DND-41 (cell line): ENCODE data around the gene ANKRD6.

Experiments
- CTCF ChIP-seq: IDR thresholded peaks from 2 replicates; pipeline ENCODE4 v1.5.1; 2012; ENCODE audit warnings: borderline replicate concordance, low read length, moderate library complexity, mild to moderate bottlenecking; ENCODE audit not compliant: poor library complexity, severe bottlenecking; ENCODE audit errors: extremely low read depth
- EZH2 ChIP-seq: IDR thresholded peaks from 3 replicates; pipeline ENCODE4 v1.6.1; 2012; ENCODE audit warnings: borderline replicate concordance, low read depth, mild to moderate bottlenecking, moderate library complexity, low read length, inconsistent platforms; ENCODE audit not compliant: severe bottlenecking

GRCh38 chr6:89613790-89614189 is 180.8 kb downstream of the ANKRD6 start:
- TF ChIP-seq CTCF (no peak), EZH2 (no peak)
